SK-N-SH treated with all-trans-retinoic acid at 6 μM for 48 hours (cell line): ENCODE measurements around the gene CEP68.

Experiments used
- ARNTL ChIP-seq: fragments of 450-650 bp; formaldehyde crosslinking; IDR thresholded peaks from 2 replicates; pipeline ENCODE4 v1.5.0; 2020; ENCODE audit warnings: low read depth, mild to moderate bottlenecking, moderate library complexity, borderline replicate concordance
- CSDC2 ChIP-seq: fragments of 250-450 bp; sonication (Bioruptor Pico); IDR thresholded peaks from 2 replicates; pipeline ENCODE4 v1.5.0; 2020; ENCODE audit warnings: mild to moderate bottlenecking, moderate library complexity
- ESRRG ChIP-seq: fragments of 250-450 bp; sonication (Bioruptor Pico); IDR thresholded peaks from 2 replicates; pipeline ENCODE4 v1.6.1; 2021; ENCODE audit warnings: mild to moderate bottlenecking
- GLIS3 ChIP-seq: fragments of 250-450 bp; sonication (Bioruptor Pico); IDR thresholded peaks from 2 replicates; pipeline ENCODE4 v1.5.0; 2020; ENCODE audit warnings: mild to moderate bottlenecking, moderate library complexity
- OSR1 ChIP-seq: fragments of 250-450 bp; sonication (Bioruptor Pico); IDR thresholded peaks from 2 replicates; pipeline ENCODE4 v1.8.0; 2022; ENCODE audit warnings: moderate library complexity, mild to moderate bottlenecking, inconsistent platforms
- RARB ChIP-seq: fragments of 250-450 bp; sonication (Bioruptor Pico); IDR thresholded peaks from 2 replicates; pipeline ENCODE4 v1.8.0; 2021; ENCODE audit warnings: mild to moderate bottlenecking, moderate library complexity
- SNAI2 ChIP-seq: fragments of 250-450 bp; sonication (Bioruptor Pico); IDR thresholded peaks from 2 replicates; pipeline ENCODE4 v1.5.0; 2020; ENCODE audit warnings: mild to moderate bottlenecking, moderate library complexity
- TOX ChIP-seq: fragments of 250-450 bp; sonication (Bioruptor Pico); IDR thresholded peaks from 2 replicates; pipeline ENCODE4 v1.8.0; 2021; ENCODE audit warnings: mild to moderate bottlenecking, moderate library complexity, borderline replicate concordance
- ZC3H10 ChIP-seq: fragments of 250-450 bp; sonication (Bioruptor Pico); IDR thresholded peaks from 2 replicates; pipeline ENCODE4 v1.5.1; 2021; ENCODE audit warnings: mild to moderate bottlenecking, moderate library complexity
- ZFP30 ChIP-seq: fragments of 450-650 bp; formaldehyde crosslinking; IDR thresholded peaks from 2 replicates; pipeline ENCODE4 v1.5.0; 2022; ENCODE audit warnings: mild to moderate bottlenecking, moderate library complexity
- ZNF565 ChIP-seq: fragments of 450-650 bp; formaldehyde crosslinking; conservative IDR thresholded peaks from 2 replicates; pipeline ENCODE4 v1.5.0; 2020; ENCODE audit warnings: low read depth, mild to moderate bottlenecking, moderate library complexity
- TF ChIP-seq, protein P1 (sequence below): fragments of 250-450 bp; sonication (Bioruptor Pico); IDR thresholded peaks from 2 replicates; pipeline ENCODE4 v1.8.0; 2020; ENCODE audit warnings: mild to moderate bottlenecking, moderate library complexity, borderline replicate concordance
- TF ChIP-seq, protein P2 (sequence below): fragments of 250-450 bp; sonication (Bioruptor Pico); IDR thresholded peaks from 2 replicates; pipeline ENCODE4 v1.5.0; 2020; ENCODE audit warnings: mild to moderate bottlenecking, moderate library complexity
- TF ChIP-seq, protein P3 (sequence below): fragments of 250-450 bp; sonication (Bioruptor Pico); IDR thresholded peaks from 2 replicates; pipeline ENCODE4 v1.5.1; 2021; ENCODE audit warnings: mild to moderate bottlenecking, moderate library complexity

DNA sequence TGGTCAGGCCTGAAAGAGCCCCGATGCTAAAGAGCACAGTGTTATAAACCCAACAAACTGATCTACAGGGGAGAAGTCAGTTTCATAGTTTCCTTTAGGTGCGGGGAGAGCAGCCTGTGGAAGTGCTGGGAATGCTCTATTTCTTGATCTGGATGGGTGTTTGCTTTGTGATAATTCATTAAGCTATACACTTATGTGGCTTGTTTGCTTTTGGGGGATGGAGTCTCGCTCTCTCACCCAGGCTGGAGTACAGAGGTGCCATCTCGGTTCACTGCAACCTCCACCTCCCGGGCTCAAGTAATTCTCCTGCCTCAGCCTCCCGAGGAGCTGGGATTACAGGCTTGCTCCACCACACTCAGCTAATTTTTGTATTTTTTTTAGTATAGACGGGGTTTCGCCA, 30.1 kb upstream of the CEP68 start:
- TF ChIP-seq ZFP30 (CRISPR knock-in tag) (no peak), TOX (CRISPR knock-in tag) (no peak), RARB (CRISPR knock-in tag) (no peak), OSR1 (CRISPR knock-in tag) (no peak), ZNF565 (CRISPR knock-in tag) (no peak), CSDC2 (CRISPR knock-in tag) (no peak), GLIS3 (CRISPR knock-in tag) (no peak), ZC3H10 (CRISPR knock-in tag) (no peak), ESRRG (no peak), SNAI2 (CRISPR knock-in tag) (no peak), ARNTL (no peak)
- TF ChIP-seq, protein P1, sequence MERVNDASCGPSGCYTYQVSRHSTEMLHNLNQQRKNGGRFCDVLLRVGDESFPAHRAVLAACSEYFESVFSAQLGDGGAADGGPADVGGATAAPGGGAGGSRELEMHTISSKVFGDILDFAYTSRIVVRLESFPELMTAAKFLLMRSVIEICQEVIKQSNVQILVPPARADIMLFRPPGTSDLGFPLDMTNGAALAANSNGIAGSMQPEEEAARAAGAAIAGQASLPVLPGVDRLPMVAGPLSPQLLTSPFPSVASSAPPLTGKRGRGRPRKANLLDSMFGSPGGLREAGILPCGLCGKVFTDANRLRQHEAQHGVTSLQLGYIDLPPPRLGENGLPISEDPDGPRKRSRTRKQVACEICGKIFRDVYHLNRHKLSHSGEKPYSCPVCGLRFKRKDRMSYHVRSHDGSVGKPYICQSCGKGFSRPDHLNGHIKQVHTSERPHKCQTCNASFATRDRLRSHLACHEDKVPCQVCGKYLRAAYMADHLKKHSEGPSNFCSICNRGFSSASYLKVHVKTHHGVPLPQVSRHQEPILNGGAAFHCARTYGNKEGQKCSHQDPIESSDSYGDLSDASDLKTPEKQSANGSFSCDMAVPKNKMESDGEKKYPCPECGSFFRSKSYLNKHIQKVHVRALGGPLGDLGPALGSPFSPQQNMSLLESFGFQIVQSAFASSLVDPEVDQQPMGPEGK (CRISPR knock-in tag), result no peak
- TF ChIP-seq, protein P2, sequence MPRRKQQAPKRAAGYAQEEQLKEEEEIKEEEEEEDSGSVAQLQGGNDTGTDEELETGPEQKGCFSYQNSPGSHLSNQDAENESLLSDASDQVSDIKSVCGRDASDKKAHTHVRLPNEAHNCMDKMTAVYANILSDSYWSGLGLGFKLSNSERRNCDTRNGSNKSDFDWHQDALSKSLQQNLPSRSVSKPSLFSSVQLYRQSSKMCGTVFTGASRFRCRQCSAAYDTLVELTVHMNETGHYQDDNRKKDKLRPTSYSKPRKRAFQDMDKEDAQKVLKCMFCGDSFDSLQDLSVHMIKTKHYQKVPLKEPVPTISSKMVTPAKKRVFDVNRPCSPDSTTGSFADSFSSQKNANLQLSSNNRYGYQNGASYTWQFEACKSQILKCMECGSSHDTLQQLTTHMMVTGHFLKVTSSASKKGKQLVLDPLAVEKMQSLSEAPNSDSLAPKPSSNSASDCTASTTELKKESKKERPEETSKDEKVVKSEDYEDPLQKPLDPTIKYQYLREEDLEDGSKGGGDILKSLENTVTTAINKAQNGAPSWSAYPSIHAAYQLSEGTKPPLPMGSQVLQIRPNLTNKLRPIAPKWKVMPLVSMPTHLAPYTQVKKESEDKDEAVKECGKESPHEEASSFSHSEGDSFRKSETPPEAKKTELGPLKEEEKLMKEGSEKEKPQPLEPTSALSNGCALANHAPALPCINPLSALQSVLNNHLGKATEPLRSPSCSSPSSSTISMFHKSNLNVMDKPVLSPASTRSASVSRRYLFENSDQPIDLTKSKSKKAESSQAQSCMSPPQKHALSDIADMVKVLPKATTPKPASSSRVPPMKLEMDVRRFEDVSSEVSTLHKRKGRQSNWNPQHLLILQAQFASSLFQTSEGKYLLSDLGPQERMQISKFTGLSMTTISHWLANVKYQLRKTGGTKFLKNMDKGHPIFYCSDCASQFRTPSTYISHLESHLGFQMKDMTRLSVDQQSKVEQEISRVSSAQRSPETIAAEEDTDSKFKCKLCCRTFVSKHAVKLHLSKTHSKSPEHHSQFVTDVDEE (CRISPR knock-in tag), result no peak
- TF ChIP-seq, protein P3, sequence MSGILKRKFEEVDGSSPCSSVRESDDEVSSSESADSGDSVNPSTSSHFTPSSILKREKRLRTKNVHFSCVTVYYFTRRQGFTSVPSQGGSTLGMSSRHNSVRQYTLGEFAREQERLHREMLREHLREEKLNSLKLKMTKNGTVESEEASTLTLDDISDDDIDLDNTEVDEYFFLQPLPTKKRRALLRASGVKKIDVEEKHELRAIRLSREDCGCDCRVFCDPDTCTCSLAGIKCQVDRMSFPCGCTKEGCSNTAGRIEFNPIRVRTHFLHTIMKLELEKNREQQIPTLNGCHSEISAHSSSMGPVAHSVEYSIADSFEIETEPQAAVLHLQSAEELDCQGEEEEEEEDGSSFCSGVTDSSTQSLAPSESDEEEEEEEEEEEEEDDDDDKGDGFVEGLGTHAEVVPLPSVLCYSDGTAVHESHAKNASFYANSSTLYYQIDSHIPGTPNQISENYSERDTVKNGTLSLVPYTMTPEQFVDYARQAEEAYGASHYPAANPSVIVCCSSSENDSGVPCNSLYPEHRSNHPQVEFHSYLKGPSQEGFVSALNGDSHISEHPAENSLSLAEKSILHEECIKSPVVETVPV (CRISPR knock-in tag), result no peak
